ENCODE data around the gene KNCN. TPM values are rescaled to one million over a fixed set of nuclear protein-coding genes. Genes with fewer than 3 reads are reported as not detected.

The KNCN gene
- not detected in 2 replicates for total RNA-seq

DNA sequence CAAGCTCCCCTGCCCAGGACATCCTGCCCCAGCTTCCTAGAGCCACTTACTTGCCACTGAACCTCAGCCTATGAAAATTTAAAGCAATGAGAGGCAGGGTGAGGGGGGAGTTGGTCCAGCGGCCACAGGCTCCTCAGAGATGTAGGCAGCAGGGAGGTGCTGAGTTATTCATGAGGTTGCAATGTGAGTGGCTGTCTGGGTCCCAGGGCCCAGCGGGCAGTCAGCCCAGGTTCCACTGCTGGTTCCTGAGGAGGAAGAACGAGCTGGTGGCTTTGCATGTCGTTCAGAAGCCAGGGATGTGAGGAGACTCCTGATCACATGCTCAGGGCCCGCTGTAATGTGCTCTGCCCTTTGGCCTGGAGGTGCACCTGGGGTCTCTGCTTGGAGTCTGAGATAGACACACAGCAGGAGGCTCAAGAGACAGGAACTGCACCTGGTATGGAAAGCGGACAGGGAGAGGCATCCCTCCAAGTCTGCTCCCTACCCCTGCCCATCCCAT is at the start of gene KNCN:
KNCN (minus strand) TSS at position 51 of the 499 bp plus-strand sequence. CDS start 432 bp downstream, outside the sequence.
- DNase-seq (ENCODE audit: low read depth in 2 of 2) = no peak

DNA sequence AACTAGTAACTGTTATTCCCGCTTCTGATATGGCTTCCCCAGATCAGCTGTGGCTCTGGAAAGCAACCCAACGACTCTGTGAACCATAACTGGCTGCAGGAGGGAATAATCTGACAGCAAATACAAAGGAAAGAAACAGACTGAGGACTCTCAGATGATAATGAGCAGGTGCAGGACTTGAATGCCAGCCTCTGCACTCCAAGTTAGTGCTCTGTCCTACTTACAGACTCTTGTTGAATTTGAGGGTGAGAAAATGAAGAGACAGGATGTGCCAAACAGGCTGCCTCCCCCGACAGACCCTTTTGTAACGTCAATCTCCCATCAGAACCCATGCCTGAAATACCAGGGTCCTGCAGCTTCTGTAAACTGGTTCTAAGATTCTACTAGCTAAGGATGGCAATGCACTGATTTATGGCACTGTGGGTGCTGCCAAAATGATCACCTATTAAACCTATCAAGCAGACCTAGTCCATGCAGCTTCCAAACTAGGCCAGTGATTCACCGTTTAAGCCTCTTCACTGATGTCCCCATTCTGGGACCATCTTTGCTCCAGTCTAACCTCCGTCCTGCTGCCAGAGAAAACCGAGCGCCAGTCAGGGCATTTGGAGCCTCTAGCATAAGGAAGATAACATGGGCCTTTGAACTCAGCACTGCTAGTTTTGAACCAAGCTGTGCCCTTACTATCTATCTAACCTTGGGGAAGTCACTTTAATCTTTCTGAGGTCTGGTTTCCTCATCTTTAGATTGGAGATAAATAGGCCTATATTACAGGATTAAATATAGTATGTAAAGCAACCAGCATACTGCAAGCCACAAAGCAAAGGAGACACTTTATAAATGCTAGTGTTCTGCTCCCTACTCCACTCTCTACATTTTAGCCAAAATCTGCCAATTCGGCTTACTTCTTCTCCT is 47.9 kb upstream of the KNCN start:
- DNase-seq (ENCODE audit: low read depth in 2 of 2) = no peak

DNA sequence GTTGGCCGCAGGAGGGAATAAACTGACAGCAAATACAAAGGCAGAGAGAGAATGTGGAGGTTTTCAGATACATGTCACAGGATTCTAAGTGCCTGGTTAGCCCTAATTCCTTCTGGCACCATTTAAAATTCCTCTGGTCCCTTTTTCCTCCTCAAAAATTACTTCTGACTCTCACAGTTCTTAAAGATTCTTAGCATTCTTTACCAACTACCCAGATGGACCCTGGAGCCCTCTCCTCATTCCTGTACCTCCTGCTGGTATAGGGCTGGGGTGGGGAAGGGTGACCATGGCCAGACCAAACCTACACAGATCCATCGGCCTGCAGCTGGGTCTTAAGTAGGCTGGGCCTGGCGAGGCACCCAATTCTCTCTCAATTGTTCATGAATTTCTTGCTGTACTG is 45.4 kb upstream of the KNCN start:
- DNase-seq (ENCODE audit: low read depth in 2 of 2) = no peak

DNA sequence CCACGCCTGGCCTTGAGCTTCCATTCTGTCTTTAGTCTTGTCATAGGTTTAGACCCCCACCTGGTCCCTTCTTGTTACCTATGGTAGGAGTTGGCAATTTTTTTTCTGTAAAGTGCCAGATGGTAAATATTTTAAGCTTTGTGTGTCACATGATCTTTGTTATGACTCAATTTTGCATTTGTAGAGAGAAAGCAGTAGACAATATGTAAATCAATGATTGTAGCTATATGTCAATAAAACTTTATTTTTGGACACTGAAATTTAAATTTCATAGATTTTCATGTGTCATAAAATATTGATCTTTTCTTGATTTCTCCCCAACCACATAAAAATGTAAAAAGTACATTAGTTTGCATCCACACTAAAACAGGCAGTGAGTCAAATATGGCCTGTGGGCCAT is 44.6 kb upstream of the KNCN start:
- DNase-seq (ENCODE audit: low read depth in 2 of 2) = no peak

DNA sequence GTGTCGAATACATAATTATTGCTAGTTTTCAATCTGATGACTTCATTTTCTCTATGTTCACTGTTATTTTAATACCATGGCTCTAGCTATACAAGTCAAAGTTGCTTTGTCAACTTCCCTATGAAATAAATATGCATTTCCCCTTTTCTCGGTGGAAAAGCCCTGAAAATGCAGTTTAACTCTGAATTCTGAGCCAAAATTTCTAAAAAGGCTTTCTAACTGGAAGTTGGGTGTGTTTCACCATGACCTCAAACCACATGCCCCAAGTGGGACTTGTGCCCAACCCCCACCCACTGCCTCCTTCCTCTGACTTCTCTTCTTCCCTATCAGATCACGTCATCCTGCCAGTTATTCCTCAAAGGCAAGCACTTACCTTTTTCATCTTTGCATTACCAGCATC is 43.7 kb upstream of the KNCN start:
- DNase-seq (ENCODE audit: low read depth in 2 of 2) = no peak

DNA sequence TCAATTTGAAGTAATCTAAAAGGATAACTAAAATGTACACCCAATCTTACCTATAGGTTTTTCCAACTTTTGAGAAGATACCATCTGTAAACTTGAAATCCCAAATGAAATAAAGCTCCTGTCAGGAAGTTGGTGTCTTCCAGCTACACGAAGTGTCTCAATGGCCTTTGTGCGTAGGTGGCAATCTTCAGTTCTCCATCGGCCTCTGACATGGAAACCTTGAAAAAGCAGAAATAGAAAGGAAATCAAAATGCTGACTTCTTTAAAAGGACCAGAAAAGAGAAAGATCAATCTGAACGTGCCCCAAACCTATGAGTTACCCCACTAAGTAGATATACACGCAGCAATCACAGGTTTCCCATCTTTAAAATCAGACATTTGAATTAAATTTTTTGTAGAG is 42.6 kb upstream of the KNCN start:
- no peak for DNase-seq (ENCODE audit: low read depth in 2 of 2)

DNA sequence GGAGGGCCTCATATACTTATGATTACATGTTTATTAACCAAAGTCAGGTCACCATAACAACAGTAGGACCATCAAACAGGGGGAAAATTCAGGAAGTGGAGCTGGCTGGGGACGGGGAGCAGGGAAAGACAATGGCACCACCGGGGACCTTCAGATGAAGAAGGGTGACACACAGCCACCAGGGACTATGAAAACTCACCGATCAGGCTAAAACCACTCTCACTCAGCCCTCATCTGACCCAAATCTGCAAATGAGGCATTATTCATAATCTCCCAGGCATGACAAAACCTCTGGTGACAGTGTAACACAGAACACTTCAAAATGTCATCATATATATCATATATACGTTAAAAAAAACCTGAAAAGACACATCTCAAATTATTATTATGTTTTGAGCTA is 41.4 kb upstream of the KNCN start:
- no peak for DNase-seq (ENCODE audit: low read depth in 2 of 2)

DNA sequence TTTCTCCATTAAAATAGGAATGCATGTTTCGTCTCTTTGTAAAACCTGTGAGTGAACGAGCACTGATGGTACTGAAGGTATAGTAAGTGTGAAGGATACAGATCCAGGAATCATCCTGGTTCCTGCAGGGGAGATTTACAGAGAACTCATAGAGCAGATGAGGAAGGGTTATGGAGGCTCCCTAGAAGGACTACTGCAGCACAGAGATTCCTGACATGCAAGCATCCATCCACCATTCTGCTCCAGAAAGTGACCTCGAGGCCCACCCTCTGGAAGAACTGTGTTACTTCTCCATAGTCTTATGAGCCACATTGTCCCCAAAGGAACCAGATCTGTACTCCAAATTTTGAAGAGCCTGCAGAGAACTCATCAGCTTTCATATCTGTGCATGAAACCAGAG is 38.1 kb upstream of the KNCN start:
- DNase-seq (ENCODE audit: low read depth in 2 of 2) = no peak

DNA sequence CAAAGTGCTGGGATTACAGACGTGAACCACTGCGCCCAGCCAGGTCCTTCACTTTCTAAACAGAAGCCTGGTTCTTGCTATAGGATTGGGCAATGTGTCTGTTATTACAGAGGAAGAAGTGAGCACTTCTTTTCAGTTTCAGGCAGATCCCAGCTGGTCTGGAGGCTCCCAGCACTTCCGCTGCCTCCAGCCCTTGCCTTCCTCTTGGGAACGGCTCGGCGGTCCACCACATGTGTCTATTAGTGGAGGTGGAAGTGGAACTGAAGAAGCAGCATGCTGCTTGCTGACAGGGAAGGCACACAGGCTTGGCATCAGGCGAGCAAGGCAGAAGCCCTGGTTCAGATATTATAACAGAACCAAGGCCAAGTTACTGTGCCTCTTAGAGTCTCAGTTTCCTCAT is 35.6 kb upstream of the KNCN start:
- no peak for DNase-seq (ENCODE audit: low read depth in 2 of 2)

DNA sequence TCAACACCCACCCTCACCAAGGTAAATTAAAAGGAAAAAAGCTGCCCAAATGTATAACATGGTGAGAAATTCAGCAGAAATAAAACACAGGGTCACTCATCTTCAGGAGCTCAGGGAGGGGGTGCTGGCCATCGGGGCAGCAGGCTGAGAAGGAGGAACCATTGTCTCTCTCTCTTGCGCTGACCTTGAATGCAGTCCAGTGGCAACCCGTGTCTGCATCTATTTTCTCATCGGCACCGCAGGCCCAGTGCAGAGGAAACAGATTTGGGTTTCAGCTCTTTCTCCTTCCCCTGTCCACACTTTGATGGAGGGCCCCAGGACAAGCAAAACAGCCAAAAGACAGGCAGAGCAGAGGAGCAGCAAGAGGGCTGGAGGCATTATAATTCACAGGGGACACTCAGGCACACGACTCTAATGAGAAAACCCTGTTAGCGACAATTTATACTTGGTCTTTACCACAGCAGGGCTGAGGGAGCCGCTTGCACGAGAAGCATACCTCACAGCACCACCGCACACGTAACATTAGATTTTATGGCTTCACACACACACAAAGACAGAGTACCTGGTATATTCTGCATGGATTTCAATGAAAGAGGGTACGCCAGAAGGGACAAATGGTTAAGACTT is 34.0 kb upstream of the KNCN start:
- DNase-seq (ENCODE audit: low read depth in 2 of 2) = no peak

DNA sequence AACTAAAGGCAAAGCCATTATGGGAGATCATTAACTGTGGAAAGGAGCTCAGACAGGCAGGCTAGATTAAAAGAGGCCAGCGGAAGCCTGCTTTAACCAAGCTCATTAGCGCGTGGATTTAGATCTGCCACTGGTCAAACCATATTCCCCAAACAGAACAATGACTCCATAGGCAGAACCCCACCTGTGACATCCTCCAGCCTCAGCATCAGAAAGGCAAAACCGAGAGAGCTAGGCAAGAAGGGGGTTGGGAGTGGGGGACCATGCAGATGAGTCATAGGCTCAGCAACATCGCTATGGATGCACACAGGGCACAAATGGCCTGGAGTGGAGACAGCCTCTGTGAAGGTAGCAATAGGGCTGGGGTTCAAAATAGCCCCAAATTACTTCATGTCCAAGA is 32.0 kb upstream of the KNCN start:
- no peak for DNase-seq (ENCODE audit: low read depth in 2 of 2)

DNA sequence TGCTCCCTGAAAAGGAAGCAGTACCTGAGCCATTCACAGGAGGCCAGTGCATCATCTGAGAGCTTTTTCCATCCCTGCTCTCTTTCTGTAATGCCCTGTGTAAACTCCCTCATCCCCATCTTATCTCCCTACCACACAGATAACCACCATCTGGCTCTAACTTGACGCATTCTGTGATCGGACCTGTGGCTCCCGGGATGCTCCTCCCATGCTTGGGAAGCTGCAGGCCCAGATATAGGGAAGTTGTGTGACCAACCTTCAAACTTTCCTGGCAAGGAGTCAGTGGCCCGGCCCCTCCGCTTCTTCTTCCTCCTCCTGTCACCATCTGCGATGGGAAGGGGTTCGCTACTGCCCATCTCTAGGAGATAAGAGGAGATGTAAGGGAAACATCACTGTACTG is 31.5 kb upstream of the KNCN start:
- no peak for DNase-seq (ENCODE audit: low read depth in 2 of 2)

DNA sequence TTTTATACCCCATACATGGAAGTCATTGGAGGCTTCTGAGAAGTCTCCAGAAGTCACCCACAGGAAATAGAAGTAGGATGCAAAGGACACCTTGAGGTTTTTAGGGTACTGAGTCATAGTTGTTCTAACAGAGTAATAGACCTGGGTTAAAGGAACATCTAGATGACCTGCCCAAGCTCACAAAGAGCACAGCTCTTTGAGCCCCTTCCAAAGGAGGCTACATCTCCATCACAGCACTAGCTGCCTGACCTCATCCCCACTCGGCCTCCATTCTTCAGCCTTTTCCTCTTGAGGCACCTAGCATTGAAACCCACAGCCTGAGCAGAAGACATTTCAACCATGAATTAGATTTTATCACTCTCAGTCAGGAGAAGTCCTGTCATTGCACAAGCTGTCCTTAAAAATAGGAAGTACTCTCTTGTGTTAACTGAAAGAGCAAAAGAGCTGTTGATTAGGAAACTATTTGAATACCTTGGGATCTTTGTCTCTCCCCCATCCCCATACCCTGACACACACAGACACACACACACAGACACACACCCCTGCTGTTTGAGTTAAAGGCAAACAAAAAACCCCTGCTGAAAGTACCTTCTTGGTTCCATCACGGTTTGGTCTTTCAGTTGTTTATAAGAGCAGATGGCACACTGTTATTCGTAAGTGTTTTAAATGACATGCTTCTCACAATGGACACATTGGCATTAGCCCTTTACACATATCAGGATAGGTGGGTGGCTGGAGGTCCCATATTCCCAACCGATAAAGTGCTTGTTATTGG is 30.4 kb upstream of the KNCN start:
- DNase-seq (ENCODE audit: low read depth in 2 of 2) = no peak

DNA sequence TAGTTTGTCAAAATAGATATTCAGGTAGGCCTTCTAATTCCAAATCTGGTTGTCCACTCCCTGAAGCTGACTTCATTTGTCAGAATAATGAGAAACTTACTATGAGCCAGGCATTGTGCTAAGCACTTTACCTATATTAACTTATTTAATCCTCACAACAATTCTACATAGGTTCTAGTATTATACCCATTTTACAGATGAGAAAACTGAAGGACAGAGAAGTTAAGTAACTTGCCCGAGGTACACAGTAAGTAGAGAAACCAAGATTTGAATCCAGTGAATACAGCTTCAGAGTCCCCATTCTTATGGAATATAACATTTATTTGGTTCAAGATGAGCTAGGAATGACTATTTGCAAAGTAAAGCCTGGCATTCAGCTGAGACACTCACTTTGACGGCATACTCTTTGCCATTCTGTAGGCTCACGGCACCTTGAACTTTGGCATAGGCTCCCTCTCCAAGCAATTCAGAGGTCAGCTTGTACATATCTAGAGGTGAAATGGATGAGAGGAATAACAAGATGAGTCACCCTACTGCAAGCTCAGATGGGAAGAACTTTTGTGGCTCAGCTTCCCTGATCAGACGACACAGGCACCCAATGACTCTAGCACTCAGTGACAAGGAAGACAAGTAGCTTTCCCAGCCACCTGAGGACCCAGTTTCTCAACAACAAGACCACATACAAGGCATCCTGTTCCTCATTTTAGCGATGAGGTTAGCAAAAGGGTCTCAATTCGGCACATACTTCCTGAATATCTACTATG is 28.9 kb upstream of the KNCN start:
- no peak for DNase-seq (ENCODE audit: low read depth in 2 of 2)

DNA sequence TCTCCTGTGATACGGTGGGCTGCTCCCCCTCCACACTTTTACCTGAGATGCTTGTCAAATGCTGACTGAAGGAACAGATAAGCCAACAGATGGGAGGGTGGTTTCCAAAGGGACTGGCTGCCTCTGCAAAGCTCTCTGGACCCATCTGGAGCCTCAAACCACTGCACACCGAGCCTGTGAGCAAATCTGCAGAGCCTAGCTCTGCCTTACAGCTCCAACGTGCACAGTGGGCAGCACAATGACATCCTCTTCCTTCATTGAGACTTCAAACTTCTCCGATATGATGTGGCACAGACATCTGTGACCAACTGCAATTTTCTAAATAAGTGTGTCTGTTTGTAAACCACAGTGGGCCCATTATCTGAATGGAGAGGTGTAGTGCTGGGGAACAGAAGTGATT is 26.2 kb upstream of the KNCN start:
- no peak for DNase-seq (ENCODE audit: low read depth in 2 of 2)

DNA sequence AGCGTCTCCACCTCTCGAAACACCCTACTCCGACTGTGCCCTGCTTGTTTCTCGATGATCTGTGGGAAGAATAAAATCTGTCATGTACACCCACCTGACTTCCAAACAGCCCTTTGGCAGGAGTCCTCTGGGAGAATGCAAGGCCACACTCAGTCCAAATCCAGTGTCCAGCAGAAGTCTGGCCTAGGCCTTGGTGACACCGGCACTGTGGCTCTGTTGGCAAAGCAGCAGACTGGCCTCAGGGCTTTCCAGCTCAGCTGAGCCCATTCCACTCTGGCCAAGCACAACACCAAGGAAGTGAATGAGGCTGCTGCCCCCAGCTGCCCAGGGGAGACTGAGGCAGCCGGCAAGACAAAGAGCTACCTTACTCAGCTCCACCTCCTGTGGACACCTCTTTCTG is 25.1 kb upstream of the KNCN start:
- no peak for DNase-seq (ENCODE audit: low read depth in 2 of 2)

DNA sequence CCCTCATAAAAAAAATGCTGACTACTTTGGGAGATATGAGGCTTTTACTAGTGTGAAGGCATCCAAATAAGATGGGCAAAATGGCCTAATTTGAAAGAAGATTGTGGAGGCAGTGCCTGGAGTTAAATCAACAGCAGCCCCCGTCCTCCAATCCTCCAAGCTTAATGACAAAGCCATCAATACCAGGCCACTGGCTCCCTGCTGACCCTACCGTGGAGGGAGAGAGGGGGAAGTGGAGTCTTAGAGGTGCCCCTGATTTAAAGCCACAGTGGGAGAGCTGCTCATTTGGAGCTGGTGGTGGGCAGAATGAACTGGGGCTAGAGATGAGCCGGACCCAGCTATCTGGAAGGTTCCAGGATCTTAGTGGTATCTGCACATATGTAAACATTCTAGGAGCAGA is 24.3 kb upstream of the KNCN start:
- DNase-seq (ENCODE audit: low read depth in 2 of 2) = no peak

DNA sequence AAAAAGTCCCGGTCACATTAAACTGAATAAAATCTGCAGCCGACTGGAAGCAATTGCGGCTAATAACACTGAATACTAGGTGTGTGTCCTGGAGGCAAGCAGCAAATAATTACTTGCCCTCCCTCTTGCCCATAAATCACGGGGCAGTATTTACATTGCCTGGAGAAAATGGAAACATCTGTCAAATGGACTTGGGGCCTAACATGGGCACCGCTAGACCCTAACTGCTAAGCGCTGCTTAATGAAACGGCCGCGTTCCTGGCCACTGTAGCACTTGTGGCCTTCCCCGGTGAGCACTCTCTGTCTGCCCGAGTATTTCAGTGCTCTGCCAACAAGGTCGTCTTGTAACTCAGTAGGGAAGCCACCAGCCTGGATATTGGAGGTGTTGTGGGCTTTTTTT is 23.9 kb upstream of the KNCN start:
- DNase-seq (ENCODE audit: low read depth in 2 of 2) = no peak

DNA sequence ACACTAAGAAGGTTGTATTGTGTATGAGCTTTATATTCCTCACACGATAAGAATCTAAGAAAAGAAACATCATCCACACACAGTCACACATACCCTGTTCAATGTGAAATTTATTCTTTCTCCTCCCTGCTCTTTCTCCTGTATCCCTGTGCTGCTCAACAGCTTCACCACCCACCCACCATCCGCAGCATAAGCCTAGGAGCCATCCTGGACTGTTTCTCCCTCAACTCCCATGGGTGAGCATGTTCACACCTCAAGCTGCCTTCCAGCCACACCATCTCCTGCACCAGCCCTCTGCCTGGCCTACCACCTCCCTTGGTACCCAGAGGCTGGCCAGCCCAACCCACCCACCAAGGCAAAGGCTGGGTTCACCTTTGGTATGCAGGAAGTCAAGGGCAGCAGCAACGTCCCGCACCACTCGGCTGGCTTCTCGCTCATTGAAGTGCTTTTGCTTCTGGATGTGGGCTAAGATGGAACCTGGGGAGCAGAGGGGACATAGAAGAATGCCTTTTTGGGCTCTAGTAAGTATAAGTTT is 20.3 kb upstream of the KNCN start:
- DNase-seq (ENCODE audit: low read depth in 2 of 2) = no peak

DNA sequence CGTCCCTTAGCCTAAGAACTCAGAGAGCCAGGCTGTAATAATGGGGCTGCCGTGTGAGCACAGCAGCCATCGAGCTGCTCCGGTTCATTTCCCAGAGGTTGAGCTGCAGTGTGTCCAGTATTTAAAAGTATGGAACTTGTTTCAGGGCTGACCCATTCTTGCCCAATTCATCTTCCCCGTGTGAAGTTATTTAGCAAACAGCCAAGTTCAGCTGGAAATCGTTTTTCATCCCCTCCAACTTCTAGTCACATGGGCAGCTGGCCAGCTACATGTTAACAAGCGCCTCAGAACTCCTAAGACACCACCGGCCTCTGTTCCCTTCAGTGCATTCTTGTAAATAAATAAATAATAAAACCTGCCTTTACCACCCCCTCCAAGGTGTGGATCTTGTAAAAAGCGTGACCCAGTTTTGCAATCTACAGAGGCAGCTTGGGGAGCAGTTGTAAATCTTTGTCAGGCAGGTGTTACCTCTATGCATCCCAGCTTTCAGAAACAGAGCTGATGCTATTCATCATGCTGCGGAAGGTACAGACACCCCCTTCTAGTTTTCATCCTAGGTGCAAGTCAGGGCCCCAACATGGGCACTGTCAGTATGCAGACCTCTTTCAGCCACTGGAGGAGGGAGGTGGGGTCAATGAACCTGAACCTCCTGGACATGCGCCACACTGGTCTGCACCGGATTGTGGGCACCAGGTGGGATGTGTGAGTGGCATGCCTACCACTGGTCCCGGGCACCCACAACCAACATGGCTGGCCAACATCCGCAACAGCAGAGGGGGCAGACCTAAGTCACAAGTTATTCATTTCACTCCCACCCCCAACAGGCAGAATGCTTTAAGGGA is 18.7 kb upstream of the KNCN start:
- DNase-seq (ENCODE audit: low read depth in 2 of 2) = no peak
